Central memory CD4-positive, alpha-beta T cell (primary cell): ENCODE measurements around the gene HOMER3.

Source experiments
- DNase-seq: peaks from one replicate; pipeline ENCODE4 v3.0.0; 2022
- total RNA-seq, 3 experiments: gene quantifications; one replicate each; lab custom pipeline; 2026; lab: John Stamatoyannopoulos, UW

Gene HOMER3
- total RNA-seq = 0.60 to 1.2 (median 0.71) reads per million in 3 experiments

GRCh38 chr19:18940769-18941627 is at the start of gene HOMER3:
Gene HOMER3, minus strand, starts transcription at chr19:18941217. Its CDS starts 2,235 bp downstream, at chr19:18938982.
- peak; percentile 65 for DNase-seq

DNA sequence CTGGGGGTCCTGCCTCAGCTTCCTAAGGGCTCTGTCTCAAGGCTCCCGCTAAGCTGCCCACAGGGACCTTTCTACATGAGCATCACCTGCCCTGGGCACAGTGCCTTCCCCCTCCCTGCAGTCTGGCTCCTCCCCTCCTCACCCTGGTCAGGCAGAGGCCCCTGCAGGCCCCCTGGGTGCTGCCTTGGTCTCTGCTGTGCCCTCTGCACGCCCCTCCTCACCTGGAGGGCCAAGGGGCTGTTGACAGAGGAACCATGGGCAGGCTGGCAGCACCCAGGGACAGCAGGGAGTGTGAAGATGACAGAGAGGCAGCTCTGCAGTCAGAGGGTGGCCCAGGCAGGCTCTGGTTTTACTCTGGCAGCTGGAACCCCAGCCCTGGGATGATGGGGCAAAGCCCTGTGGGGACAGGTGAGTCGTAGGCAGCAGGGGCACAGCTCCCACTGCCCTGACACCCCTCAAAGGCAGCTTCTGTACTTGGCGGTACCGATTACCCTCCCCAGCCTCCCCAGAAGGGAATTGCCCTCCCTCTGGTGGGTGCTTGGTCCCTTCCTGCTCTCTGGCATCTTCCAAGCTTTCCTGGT is 49.2 kb upstream of the HOMER3 start:
- DNase-seq = no peak

- DNase-seq = no peak
These were observed 48.3 kb upstream of the HOMER3 start for GRCh38 chr19:18989316-18989715.

DNA sequence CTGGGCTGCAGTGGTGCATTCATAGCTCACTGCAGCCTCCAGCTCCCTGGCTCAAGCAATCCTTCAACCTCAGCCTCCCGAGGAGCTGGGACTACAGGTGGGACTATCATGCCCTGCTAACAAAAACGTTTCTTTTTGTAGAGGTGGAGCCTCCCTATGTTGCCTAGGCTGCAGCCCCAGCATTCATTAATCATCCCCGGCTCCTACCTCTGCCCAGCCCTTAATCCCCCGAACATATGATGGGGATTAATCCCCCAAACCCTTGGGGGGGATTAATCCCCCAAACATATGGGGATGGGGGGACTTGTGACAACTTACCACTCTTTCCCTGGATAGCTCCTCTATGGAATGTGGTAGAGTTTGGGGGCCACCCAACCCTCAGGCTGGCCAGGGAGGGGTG is 46.4 kb upstream of the HOMER3 start:
- no peak for DNase-seq

GRCh38 chr19:18985257-18985656 is 44.2 kb upstream of the HOMER3 start:
- no peak for DNase-seq

GRCh38 chr19:18984251-18984650 is 43.2 kb upstream of the HOMER3 start:
- DNase-seq = no peak

DNA sequence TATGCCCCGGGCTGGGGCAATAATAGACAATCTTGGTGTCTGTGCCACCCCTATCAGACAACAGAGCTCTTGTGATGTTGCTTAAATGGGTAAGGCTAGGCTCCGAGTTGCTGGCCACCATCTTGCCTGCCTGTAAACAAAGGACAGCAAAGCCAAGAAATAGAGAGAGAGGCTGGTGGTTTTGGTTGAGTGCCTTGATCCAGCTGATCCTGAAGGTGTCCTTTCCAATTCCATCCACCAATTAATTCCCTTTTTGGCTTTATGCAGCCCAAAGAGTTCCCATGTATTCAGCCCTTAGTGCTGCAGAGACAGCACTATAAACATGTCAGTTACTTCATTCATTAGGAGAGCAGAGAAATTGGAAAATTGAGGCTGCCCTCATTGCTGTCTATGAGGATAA is 41.7 kb upstream of the HOMER3 start:
- DNase-seq = no peak

DNA sequence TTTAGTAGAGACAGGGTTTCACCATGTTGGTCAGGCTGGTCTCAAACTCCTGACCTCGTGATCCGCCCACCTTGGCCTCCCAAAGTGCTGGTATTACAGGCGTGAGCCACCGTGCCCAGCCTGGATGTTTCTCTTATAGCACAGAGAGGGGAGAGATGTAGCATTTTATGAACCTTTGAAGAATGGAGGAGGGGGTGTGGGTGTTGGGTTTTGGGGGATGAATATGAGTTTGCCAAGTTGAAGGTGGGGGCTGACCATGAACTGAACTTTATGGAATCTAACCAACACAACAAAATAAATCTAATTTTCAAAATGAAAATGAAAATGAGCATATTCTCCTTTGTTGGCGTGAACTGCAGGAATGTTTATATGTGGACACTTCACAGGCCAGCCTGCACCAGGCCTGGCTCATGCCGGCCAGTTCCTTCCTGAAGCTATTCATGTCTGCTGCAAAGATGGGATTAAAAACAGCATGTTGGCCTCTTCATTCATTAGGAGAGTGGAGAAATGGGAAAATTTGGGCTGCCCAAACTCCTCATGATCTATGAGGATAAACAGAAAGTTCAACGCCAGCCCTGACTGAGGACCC is 39.5 kb upstream of the HOMER3 start:
- no peak for DNase-seq

DNA sequence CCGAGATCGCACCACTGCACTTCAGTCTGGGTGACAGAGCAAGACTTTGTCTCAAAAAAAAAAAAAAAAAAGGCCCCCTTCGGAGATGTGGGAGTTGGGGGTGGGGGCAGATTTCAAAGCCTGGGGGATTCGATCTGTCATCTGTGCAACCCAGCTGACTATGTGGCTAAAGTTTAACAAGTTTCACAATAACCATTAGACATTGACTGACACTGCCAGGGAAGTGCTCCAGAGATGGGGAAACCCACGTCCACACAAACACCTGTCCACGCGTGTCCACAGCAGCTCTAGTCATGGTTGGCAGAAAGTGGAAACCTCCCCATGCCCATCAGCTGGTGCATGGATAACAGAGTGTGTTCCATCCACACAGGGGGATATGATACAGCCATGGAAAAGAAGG is 37.6 kb upstream of the HOMER3 start:
- DNase-seq = no peak

GRCh38 chr19:18975869-18976268 is 34.9 kb upstream of the HOMER3 start:
- no peak for DNase-seq

DNA sequence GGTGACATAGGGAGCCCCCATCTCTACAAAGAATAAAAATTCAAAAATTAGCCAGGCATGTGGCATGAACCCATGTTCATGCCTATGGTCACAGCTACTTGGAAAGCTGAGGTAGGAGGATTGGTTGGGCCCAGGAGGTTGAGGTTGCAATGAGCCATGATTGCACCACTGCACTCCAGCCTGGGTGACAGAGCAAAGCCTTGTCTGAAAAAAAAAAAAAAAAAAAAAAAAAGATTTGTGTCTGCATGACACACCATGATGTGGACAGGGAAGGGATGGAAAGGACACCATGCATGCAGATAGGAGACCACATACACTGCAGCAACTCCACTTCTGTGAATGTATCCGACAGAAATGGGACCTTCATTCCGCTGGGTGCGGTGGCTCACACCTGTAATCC is 34.0 kb upstream of the HOMER3 start:
- DNase-seq = no peak

GRCh38 chr19:18972851-18973250 is 31.8 kb upstream of the HOMER3 start:
- no peak for DNase-seq

DNA sequence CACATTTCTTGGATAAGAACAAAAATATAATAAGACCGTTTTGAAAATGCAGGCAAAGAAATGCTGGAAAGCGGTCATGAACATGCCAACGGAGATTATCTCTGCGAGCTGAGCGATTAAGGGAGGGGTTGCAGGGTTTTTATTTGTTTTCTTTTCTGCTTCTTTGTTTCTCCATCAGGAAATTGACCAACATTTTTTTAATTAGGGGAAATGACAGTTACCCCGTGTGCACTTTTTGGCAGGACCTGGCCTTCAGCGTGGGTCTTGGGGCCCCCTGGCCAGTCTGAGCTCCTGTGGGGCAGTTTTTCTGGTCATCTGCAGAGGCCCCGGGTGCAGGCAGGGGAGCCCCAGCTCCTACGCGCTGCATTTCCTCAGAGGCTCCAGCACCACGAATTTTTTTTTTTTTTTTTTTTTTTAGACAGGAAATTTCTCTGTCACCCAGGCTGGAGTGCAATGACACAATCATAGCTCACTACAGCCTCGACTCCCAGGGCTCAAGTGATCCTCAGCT is 31.3 kb upstream of the HOMER3 start:
- no peak for DNase-seq

DNA sequence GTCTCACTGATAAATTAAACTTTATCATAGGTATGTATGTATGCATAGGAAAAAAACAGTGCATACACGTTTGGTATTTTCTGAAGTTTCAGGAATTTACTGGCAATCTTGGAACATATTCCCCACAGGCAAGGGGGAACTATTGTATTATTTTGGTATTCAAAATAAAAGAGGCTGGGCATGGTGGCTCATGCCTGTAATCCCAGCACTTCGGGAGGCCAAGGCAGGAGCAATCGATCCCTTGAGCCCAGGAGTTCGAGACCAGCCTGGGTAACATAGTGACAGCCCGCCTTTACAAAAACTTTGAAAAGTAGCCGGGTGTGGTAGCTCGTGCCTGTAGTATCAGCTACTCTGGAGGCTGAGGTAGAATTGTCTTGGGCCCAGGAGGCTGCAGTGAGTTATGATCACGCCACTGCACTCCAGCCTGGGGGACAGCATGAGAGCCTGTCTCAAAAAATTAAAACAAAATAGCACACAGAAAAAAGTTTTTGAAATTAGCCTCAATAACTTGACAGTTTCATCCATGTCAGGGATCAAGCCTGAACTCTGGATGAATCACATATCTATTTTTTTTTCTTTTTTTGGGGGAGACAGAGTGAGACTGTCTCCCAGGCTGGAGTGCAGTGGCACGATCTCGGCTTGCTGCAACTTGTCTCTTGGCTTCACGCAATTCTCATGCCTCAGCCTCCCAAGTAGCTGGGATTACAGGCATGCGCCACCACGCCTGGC is 29.1 kb upstream of the HOMER3 start:
- no peak for DNase-seq

DNA sequence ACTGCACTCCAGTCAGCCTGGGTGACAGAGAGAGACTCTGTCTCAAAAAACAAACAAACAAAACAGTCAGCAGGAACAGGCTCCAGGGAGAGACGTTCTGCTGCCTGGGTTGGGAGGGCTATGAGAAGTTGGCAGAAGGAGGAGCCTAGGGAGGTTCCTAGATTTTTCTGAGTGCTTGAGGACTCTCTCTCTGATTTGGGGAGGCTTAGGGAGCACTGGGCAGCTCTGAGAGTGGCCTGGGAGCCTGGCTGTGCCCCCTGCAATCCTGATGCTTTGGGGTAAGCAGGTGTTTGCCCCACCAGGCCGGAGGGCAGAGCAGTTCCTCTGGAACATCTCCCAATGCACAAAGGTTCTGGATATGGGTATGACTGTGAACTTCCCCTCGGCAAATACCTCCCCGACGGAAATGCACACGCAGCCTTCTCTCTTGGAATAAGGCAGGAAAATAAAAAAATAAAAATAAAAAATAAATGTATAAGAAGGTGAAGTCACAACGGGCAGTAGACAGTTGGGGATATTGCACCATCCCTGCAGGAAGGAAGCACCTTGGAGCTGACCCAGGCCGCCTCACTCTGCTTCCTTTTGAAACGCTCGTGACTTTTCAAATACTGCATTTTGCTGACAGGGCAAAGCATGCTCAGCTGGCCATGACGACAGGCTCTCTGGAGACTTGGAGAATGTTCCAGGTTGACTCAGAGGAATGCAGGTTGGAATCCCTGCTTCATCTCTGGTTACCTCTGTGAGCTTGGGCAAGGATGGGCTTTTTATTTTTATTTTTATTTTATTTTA is 26.5 kb upstream of the HOMER3 start:
- no peak for DNase-seq

- no peak for DNase-seq
These were observed 25.3 kb upstream of the HOMER3 start for GRCh38 chr19:18966307-18966706.

DNA sequence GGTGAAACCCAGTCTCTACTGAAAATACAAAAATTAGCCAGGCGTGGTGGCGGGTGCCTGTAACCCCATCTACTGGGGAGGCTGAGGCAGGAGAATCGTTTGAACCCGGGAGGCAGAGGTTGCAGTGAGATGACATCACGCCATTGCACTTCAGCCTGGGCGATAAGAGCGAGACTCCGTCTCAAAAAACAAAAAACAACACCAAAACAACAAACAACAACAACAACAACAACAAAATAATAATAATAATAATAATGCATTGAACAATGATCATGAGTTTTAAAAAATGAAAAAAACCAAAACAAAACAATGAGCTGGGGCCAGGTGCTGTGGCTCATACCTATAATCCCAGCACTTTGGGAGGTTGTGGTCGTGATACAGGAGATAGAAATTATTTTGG is 23.1 kb upstream of the HOMER3 start:
- no peak for DNase-seq

- no peak for DNase-seq
These were observed 21.0 kb upstream of the HOMER3 start for GRCh38 chr19:18961767-18962620.

DNA sequence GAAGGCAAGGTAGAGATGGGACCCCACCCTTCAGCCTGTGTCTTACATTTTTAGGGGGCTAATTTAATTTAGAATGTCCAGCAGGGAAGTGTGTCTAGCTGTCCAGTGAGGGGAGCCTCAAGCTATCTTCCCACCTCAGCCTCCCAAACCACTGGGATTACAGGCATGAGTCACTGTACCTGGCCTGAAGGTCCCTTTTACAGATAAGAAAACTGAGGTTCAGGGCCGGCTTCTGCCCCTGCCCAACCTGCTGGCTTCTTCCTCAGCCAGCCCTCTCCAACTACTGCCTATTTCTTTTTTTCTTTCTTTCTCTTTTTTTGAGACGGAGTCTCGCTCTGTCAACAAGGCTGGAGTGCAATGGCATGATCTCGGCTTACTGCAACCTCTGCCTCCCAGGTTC is 19.4 kb upstream of the HOMER3 start:
- DNase-seq = no peak

DNA sequence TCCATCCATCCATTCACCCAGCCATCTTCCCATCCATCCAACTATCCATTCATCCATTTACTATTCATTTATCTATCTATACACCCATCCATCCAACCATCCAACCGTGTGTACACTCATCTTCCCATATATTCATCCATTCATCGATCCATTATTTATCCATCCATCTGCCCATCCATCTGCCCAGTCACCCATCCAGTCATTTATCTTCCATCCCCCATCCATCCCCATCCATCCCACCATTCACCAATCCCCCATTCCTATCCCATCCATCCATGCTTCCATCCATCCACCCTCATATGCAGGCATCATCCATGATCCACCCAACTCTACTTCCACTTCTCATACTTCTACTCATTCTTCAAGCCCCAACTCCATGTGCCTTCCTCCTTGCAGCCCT is 14.0 kb upstream of the HOMER3 start:
- no peak for DNase-seq

DNA sequence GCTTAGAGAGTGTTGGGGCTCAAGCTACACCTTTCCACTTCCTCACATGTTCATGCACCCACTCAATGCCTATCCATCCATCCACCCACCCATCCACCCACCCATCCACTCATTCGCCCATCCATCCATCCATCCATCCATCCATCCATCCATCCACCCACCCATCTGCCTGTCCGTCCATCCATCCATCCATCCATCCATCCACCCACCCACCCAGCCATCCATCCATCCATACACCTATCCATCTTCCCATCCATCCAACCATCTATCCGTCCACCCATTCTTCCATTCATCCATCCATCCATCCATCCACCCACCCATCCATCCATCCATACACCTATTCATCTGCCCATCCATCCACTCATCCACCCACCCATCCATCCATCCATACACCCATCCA is 13.1 kb upstream of the HOMER3 start:
- no peak for DNase-seq
